ENCODE measurements around the gene LPAR3.
"Not testable (repeated sequence)": the region's sequence is repeated elsewhere in the genome, so short reads cannot be mapped to it uniquely, and the experiment has no call there.

LPAR3 gene, protein sequence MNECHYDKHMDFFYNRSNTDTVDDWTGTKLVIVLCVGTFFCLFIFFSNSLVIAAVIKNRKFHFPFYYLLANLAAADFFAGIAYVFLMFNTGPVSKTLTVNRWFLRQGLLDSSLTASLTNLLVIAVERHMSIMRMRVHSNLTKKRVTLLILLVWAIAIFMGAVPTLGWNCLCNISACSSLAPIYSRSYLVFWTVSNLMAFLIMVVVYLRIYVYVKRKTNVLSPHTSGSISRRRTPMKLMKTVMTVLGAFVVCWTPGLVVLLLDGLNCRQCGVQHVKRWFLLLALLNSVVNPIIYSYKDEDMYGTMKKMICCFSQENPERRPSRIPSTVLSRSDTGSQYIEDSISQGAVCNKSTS

GRCh38 chr1:84892705-84893618 is at the start of gene LPAR3:
LPAR3 (minus strand) TSS chr1:84893206; CDS start chr1:84866120, 27,086 bp downstream.
- no peak for DNase-seq (ENCODE audit: low spot score)

GRCh38 chr1:84941843-84942242 is 48.8 kb upstream of the LPAR3 start:
- DNase-seq (ENCODE audit: low spot score) = no peak

DNA sequence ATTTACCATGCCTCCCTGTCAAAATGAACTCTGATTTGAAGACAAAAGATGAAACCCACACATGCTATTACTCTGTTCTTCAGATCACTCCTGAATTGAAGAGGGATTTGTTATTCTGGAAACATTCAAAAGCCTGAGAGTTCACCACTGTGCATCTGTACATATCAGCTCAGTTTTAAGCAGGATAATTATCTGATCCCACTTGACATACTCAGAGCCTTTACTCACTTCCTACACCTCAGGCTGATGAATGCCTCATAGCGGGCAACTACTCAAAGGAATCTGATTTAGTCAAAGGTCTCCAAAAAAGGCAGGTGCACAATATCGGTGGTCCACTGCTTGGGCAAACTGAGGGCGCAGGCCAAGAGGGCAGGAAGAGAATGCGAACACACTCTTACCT is 47.5 kb upstream of the LPAR3 start:
- no peak for DNase-seq (ENCODE audit: low spot score)

- DNase-seq (ENCODE audit: low spot score) = no peak
Observed at GRCh38 chr1:84939761-84940160, 46.8 kb upstream of the LPAR3 start.

GRCh38 chr1:84939151-84939550 is 46.1 kb upstream of the LPAR3 start:
- DNase-seq (ENCODE audit: low spot score) = no peak

GRCh38 chr1:84936116-84936810 is 43.3 kb upstream of the LPAR3 start:
- peak; percentile 70 for DNase-seq (ENCODE audit: low spot score)

- DNase-seq (ENCODE audit: low spot score) = no peak
Observed at GRCh38 chr1:84933011-84933611, 40.1 kb upstream of the LPAR3 start.

DNA sequence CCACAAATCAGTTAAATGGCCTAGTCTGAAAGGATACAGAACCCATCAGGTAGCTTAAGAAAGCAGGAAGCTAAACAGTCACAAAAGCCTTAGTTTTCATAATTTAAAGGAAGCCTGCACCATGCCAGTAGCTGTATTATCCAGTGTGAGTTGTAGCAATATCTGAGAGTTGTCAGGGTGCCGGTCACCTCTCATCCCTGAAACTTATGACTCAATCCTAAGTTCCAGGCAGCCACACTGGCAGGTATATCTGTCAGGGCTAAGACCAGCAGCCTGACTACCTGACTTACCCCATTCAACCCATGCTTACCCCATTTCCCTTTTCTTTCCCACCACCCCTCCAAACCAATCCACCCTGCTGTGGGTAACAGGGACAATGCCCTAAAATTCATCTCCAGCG is 37.8 kb upstream of the LPAR3 start:
- DNase-seq (ENCODE audit: low spot score) = no peak

DNA sequence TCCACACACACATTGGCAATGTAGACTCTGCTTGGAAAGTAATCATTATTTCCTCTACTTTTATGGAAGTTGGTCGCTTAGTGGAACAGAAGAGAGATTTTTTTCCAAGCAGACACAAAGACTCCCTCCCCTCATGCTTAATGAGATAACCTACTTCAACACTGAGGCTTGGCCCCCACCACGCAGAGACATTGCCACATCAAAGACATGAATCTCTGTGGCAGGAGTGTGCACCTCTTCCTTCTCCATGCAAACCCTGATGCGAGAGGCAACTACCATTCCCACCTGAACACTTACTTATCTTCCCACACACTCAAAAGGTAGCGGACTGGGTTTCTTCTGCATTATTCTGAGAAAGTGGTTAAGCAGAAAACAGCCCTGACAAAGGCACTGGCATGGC is 37.3 kb upstream of the LPAR3 start:
- no peak for DNase-seq (ENCODE audit: low spot score)

DNA sequence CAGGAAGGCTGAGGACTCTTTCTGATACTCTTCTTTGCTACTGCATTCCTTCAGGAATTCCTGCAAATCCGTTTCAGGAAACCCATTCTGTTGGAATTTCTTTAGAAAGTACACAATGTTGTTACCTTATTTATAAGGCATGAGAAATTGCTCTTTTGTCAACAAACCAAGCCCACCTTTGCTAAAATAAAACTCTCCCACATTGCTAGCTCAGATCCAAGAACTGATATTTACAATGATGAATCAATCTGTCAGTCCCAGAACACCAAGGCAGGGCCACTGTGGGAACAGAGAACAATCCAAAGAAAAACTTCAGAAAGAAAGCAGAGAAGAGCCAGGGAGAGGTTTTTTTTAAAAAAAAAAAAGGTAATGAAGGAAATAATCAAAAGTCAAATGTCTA is 36.6 kb upstream of the LPAR3 start:
- no peak for DNase-seq (ENCODE audit: low spot score)

- no peak for DNase-seq (ENCODE audit: low spot score)
Observed at GRCh38 chr1:84928979-84929378, 36.0 kb upstream of the LPAR3 start.

DNA sequence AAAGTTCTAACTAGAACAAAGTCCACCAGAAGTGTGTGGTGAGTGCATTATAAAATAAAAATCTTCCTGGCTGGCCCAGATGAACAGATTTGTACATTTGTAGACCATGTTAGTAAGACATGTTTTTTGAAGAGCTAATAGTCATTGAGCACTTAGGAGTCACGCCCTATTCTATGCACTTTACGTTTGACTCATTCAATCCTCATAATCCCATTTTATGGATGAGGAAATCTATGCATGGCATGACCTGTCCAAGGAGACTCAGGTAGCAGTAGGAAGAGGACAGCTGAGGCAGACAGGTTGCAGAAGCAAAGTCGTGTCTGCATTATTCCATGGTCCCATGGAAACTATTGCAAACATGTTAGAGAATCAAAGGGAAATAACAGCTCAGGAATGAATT is 30.3 kb upstream of the LPAR3 start:
- DNase-seq (ENCODE audit: low spot score) = no peak

DNA sequence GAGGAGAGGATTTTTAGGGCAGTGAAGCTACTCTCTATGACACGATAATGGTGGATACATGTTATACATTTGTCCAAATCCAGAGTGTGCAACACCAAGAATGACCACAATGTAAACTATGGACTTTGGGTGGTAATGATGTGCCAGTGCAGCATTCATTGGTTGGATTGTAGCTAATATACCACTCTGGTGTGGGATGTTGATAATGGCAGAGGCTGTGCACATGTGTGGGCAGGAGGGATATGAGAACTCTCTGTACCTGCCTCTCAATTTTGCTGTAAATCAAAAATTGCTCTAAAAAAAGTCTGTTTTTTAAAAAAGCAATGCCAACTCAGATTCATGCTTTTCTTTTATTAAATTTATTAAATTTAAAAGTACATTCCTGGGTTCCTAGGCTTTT is 27.2 kb upstream of the LPAR3 start:
- no peak for DNase-seq (ENCODE audit: low spot score)

GRCh38 chr1:84919461-84919970 is 26.5 kb upstream of the LPAR3 start:
- no peak for DNase-seq (ENCODE audit: low spot score)

DNA sequence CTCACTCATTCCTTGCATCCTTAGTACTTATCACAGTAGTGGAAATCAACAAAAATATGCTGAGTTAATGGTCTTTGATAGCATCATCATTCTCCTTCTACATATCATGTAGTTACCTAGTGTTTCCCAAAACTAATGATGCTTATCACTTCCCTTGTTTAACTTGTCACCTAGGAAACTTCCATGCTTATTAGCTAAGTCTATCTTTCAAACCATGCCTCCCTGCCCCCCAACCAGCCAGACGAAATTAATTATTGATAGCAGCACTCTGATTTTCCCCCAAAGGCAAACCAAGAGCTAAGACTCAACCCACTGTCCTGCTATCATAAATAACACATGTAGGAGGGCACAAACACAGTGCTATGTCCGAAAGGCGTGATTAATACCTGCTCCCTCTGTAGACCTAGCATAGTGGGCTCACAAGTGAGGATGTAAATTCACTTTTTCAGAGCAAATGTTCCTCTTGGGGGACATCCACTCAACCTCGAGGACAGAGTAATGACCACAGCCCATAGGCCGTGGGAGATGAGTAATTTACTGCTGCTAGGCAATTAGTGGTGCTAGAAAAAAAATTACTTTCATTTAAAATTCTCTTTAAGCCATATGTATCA is 25.8 kb upstream of the LPAR3 start:
- no peak for DNase-seq (ENCODE audit: low spot score)

GRCh38 chr1:84916897-84917296 is 23.9 kb upstream of the LPAR3 start:
- DNase-seq (ENCODE audit: low spot score) = no peak

DNA sequence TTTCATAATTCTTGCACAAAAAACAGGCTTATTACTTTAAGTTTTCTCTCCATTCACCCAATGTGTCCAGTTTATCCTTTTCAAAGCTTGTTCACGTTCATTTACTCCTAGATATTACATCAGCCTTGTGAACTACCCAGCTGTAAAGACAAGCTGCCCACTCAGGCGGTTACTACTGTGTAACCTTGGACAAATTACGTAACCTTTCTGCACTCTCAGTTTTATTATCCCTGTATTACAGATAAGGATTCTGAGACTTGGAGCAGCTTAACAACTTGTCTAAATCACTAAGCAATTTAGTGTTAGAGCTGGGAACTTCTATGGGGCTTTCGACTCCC is 20.5 kb upstream of the LPAR3 start:
- DNase-seq (ENCODE audit: low spot score) = no peak

- DNase-seq (ENCODE audit: low spot score) = no peak
Observed at GRCh38 chr1:84912726-84913554, 19.9 kb upstream of the LPAR3 start.

GRCh38 chr1:84908746-84909464 is 15.9 kb upstream of the LPAR3 start:
- DNase-seq (ENCODE audit: low spot score) = not testable (repeated sequence)
